COLO668 (cell line): ENCODE measurements around the gene CALML3.

Source experiments
- DNase-seq: peaks from one replicate; lab custom pipeline; 2025; ENCODE audit not compliant: unreplicated experiment; lab: John Stamatoyannopoulos, UW

CALML3 gene

GRCh38 chr10:5490698-5491464 is 33.9 kb upstream of the CALML3 start:
- no peak for DNase-seq

DNA sequence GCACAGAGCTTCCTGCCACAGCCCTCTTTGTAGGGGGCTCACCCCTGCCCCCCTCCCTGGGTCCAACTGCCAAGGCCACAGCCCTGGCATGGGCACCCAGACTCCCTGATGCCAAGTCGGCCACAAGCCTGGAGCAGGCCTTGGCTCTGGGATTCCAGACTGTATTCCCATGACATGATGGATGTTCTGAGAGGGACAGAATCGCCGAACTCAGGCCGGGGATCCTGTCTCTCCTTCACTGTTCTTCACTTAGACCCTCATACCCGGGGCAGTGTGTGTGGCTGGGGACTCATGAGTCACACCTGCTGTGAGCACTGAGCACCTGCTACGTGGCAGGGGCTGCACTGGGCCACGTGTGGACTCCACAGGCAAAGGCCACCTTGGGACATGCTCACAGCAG is 33.3 kb upstream of the CALML3 start:
- DNase-seq, result no peak

DNA sequence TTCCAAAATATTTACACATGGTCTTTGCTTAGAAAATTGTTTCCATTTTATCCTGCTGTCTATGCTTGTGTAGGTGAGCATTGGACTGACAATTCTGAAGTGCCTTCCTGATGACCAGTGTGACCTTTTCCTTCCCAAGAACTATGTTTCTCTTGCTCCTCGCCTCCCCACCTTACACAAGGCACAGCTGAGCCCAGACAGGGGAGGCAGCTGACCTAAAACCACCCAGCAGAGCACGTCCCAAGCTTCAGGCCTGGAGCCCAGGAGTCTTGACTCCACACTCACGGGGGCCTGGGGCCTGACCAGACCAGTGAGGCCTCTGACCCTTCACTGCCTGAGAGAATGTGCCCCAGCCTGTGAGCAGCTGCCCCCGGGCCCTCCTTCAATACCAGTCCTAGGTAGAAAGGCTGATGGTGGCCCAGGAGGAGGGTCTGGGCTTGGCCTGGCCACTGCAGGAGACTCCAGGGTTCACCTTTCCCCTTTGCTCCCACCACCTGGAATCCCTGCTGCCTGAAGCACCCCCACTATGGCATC is 32.4 kb upstream of the CALML3 start:
- DNase-seq, result no peak

DNA sequence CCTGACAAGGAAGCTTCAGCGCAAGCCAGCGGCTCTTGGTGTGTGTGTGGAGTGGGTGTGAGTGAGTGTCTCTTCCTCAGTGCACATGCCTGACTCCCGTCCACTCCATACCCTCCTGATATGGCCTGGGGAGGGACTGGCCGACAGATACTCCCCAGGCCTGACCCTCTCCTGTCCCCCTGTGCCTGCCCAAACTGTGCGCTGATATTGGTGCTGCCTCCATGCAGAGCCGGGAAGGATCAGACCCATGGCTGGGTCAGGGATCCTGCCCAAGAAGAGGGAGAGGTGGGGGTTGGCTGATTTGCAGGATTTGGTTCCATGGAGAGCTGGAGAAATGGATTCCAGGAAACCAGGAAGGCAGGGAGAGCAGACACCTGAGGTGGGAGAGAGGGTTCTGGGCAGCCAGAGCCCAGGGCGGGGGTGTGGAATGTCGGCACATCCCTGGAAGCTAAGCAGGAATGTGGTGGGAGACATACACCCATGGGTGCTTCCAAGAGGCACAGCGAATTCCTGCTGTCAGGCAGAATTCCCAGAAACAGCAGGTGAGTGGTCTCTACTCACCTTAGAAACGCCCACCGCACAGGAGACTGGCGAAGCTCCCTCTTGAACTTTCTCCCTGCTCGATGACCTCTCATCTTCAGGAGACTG is 31.7 kb upstream of the CALML3 start:
- no peak for DNase-seq

GRCh38 chr10:5493691-5494090 is 31.1 kb upstream of the CALML3 start:
- no peak for DNase-seq

- DNase-seq, result no peak
These were observed 30.1 kb upstream of the CALML3 start for GRCh38 chr10:5494611-5495010.

DNA sequence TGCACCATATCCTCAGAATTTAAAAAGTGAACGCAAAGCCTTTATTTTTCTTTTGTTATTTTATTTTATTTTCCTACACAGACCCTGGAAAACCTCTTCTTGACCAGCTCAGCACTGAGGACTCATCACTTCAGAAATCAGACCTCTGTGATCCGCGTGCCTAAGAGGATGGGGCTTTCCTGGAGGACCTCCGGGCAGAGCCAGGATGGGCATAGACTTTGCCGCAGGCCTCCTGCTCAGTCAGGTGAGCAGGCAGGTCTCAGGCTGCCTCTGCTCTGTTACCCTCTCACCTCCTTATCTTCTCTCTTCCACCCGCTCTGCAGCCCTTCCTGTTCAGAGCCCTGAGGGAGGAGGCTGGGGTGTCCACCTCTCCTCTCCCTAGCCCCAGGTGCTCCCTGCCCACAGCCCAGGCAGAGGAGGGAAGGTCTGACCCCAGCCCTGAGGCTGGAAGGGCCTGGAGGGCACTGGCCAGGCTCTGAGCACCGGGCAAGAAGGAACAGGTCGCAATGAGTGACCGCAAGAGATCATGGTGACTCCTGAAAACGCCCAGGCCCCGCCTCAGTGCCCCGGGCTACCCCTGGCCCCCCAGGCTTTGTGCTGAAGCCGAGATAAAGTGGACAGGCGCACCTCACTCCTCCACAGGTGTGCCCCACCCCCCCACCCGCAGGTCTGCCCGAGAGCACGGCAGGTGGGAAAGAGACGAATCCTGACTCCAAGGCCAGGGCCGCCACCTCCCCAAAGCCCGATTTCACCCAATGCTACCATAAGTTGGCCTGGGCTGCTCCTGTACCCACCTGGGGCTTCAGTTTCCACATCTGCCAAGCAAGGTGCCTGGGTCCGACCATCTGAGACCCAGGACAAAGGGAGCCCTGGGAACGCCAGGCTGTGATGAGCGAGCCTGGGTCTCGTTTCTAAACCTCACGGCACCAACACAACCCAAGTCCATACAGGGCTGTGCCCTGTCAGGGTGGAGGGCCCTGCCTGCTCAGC is 28.2 kb upstream of the CALML3 start:
- DNase-seq, result no peak

GRCh38 chr10:5497289-5497688 is 27.5 kb upstream of the CALML3 start:
- no peak for DNase-seq

DNA sequence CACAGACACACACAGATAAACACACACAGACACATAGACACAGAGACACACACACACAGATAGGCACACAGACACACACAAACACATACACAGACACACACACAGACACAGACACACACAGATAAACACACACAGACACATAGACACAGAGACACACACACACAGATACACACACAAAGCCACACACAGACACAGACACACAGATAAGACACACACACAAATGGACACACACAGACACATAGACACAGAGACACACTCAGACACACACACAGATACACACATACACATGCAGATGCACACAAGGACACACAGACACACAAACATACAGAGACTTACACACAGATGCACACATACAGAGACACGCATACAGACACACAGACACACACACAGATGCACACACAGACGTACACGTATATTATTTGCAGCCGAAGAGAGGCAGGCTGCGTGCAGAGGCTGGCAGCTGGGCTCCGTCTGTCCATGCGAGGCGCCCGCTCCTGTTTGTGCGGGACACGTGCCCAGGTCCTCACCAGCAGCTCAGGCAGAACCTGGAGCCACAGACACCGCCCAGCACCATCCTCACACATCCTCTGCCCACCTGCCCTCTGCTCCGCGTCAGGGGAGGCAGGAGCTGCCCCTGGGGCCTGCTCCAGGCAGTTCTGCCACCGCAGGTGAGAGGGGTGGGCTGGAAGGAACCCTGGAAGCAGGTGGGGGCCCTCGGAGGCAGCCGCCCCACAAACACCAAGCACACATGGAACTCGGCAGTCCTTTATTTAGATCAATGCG is 26.6 kb upstream of the CALML3 start:
- no peak for DNase-seq

DNA sequence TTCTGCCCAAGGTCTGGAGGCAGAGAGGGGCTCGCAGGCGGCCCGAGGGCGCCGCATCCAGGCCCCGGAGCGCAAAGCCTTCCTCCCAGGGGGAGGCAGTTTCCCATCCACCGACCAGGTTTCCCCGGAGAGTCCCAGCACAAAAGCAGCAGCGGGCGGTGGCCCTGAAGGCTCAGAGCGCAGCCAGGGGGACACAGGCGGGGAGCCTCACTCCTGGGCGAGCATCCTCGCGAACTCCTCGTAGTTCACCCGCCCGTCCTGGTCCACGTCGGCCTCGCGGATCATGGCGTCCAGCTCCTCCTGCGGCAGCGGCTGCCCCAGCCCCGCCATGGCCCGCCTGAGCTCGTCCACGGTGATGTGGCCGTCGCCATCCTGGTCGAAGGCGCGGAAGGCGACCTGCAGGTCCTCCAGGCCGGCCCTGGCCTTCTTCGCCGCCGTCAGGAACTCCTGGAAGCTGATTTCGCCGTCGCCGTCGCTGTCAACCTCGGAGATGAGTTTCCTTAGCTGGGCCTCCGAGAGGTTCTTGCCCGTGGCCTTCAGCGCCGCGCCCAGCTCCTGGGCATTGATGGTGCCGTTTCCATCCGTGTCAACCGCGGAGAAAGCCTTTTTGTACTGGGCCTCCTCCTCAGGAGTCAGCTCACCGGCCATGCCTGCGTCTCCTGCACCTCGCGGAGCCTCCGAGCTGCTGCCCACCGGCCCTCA is 25.8 kb upstream of the CALML3 start:
- DNase-seq, result no peak

GRCh38 chr10:5499493-5500140 is 25.1 kb upstream of the CALML3 start, which contains the start of gene CALML5:
Gene CALML5, minus strand, starts transcription at chr10:5499570. Its CDS starts 132 bp downstream, at chr10:5499438.
- peak; percentile 37 for DNase-seq

- DNase-seq, result no peak
These were observed 24.5 kb upstream of the CALML3 start for GRCh38 chr10:5500162-5500670.

DNA sequence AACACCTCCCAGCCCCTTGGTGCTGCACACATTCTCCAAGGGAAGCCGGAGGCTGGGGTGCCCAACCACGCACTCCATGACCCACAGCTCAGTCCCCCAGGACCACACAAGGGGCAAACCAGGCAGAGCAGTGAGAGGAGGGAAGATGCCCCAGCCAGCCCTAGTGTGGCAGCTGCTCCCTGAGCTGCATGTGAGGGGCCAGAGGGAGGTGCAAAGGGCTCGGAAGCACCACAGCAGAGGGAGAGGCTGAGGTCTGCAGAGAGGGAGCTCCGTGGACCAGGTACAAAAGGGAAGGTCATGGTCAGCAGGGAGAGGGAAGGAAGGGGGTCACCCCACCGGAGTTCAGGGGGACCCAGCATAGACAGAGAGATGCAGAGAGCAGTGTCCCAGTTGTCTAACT is 23.9 kb upstream of the CALML3 start:
- DNase-seq, result no peak

DNA sequence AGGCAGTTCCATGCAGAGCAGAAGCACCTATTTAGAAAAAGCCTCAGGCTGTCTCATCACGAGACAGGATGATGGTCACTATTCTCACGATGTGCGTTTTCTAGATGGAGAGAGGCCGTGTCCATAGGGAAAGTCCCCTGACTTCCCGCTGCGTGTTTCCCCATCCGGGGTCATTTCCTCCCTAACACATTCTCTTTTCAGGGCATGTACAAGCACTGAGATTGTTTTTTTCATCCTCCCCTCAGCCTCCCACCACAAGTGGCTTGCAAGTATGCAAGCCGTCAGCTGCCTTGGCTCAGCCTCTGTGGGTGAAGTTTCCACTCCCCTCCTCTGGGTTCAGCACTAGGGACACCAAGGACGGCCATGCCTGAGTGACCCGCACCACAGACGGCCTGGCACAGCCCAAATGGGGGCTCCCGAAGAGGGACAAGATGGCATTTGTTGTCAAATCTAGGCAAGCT is 22.7 kb upstream of the CALML3 start:
- DNase-seq, result no peak

- no peak for DNase-seq
These were observed 21.9 kb upstream of the CALML3 start for GRCh38 chr10:5502571-5503476.

DNA sequence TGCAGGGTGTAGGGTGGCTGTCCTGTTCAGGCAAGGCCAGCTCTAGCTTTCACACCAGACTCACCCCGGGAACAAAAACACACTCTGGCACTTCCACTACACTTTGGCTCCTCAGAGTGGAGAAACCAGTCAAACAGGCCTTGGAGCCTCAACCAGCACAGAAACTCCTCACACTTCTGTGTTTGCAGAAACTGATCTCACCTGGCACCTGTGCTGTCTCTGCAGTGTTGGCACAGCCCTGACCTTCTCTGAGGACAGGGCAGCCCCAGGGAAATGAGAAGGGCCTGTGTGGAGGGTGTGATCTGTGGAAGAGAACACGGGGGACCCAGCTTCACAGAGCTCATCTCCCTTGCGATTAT is 21.3 kb upstream of the CALML3 start:
- peak; percentile 52 for DNase-seq

GRCh38 chr10:5504146-5505072 is 20.4 kb upstream of the CALML3 start:
- DNase-seq, result peak; percentile 14
